Frontal cortex (tissue), 4 donors: Measurements from ENCODE around the gene DFFB. TPM values are rescaled to one million over a fixed set of nuclear protein-coding genes. Genes with fewer than 3 reads are reported as not detected.

Source experiments
- DNase-seq, 2 donors: peaks; one replicate each; pipeline ENCODE4 v3.0.0; 2012; ENCODE audit warnings: low spot score in 2 of 2
- FAIRE-seq: peaks from 2 replicates; lab custom pipeline; 2012; peaks lifted over from hg19 to GRCh38; lab: Jason Lieb, UNC
- total RNA-seq: library from RNA; depleted of rRNA; stranded (reverse); fragments of >200 nt; gene quantifications from one replicate; pipeline ENCODE4 v1.2.3, GENCODE V29; 2014
- donor health status: control.
- donor health status: control.
- donor health status: control.

Gene DFFB
- total RNA-seq, 1 donor from 2014 or later = 11.0 TPM

GRCh38 chr1:3865606-3866160 is 8.4 kb downstream of the DFFB start:
- DNase-seq = no peak

GRCh38 chr1:3868464-3869006 is 11.3 kb downstream of the DFFB start:
- no peak for DNase-seq
- no peak for FAIRE-seq

More at GRCh38 chr1:3865606-3866160, 8.4 kb downstream of the DFFB start:
- FAIRE-seq = no peak

GRCh38 chr1:3869751-3870301 is 12.6 kb downstream of the DFFB start:
- no peak for FAIRE-seq
- DNase-seq = no peak

DNA sequence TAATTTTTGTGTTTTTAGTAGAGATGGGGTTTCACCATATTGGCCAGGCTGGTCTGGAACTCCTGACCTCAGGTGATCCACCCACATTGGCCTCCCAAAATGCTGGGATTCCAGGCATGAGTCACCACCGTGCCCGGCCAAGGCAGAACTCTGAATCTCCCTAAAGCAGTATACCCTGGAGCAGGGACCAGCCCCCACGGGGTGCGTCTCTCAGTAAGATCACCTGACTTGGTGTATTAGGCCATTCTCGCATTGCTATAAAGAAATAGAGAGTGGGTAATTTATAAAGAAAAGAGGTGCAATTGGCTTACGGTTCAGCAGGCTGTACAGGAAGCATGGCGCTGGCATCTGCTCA is 14.2 kb downstream of the DFFB start:
- DNase-seq (no peak), FAIRE-seq (no peak)

- DNase-seq (no peak), FAIRE-seq (no peak)
Measured at GRCh38 chr1:3872546-3872945, 15.3 kb downstream of the DFFB start.

DNA sequence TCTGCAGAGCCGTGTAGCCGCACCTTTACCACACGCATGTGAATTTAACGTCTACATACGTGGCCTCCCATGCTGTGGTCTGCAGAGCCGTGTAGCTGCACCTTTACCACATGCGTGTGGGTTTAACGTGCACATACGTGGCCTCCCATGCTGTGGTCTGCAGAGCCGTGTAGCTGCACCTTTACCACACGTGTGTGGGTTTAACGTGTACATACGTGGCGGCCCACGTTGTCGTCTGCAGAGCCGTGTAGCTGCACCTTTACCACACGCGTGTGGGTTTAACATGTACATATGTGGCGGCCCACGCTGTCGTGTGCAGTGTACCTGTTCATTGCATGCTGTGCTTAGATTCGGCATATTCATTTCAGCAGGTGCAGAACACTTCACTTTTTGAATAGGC is 17.5 kb downstream of the DFFB start:
- no peak for FAIRE-seq
- no peak for DNase-seq

DNA sequence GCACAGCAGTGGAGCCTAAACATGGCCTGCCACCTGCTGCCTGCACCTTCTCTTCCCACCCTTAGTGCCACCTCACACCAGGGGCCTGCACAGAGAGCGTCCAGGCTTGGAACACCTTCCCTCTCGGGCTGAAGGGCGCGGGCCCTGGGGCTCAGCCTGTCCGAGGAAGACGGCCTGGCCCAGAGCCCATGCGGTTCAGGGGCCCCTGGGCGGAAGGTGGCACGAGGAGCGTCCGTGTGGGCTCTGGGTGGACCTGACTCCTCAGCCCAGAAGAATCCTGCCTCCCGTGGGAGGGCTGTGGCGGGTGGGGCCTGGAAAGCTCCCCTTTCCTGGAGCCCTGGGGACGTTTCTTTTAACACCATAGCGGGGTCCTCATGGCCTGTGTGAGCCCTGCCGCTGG is 19.4 kb downstream of the DFFB start:
- FAIRE-seq (no peak), DNase-seq (no peak)

DNA sequence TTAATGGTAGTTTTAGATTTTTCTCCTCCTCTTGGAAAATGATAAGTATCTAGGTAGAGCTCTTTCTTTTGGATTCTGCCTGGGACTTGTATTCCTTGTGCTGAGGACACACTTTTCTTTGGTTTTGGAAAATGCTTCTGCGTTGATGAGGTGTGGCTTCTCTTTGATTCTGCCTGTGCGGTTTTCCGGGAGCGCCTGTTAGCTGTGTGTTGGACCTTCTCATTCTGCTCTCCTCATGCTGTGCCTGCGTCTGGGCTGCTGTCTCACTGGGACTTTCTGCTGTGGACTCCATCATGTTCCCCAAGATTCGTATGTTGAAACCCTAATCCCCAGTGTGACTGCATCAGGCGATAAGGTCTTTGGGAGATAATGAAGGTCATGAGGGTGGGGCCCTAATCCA is 21.8 kb downstream of the DFFB start:
- DNase-seq (no peak), FAIRE-seq (no peak)

- no peak for DNase-seq
Measured at GRCh38 chr1:3879787-3880428, 22.6 kb downstream of the DFFB start.

DNA sequence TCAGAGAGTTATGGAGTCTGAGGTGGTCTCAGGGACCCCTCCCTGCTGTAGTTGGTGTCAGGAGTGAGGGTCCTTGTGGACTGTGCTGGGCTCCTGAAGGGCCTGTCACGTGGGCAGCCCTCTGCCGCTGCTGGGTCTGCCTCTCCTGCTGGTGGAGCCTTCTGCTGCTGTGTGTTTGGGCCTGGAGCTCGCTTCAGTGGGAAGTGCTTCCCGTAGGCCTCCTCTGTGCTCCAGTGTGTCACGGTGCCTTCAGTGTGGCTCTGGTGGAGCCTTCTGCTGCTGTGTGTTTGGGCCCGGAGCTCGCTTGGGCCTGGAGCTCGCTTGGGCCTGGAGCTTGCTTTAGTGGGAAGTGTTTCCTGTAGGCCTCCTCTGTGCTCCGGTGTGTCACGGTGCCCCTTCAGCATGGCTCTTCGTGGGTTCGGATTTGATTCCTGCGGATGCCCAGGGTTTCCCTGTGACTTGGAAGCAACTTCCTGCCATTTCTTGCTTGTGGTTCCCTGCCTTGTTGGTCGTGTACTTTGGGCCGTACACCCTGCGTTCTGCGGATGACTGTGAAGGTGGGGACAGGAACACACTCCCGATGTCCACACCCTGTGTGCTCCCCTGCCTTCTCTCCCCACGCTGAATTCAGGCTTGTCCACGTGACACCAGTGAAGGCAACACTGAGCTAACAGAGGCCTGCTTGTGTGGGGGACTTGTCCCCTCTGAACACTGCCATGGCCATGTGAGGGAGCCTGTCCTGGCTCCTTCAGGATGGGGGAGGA is 23.3 kb downstream of the DFFB start:
- DNase-seq = no peak
- no peak for FAIRE-seq

More at GRCh38 chr1:3879787-3880428, 22.6 kb downstream of the DFFB start:
- FAIRE-seq = no peak

- DNase-seq = no peak
- no peak for FAIRE-seq
Measured at GRCh38 chr1:3881193-3881480, 23.9 kb downstream of the DFFB start.

GRCh38 chr1:3883194-3883925 is 26.1 kb downstream of the DFFB start:
- FAIRE-seq (no peak), DNase-seq (no peak)

DNA sequence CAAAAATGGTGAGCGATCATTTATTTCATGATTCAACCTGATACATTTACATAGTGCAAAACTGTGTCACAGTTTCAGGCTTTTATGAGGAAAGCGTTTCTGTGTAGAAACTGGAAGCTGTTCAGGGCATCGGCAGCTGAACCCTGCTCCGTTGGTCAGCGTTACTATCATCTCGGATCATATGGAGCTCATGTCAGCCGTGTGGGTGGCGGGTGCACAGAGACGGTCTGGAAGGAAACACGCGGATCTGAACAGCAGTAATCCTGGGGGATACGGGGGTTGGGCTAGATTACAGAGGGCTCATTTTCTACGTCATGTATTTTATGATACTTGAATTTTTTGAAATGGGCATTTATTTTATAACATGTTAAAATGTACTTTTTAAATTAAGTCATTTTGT is 27.7 kb downstream of the DFFB start:
- DNase-seq = no peak
- FAIRE-seq = no peak

DNA sequence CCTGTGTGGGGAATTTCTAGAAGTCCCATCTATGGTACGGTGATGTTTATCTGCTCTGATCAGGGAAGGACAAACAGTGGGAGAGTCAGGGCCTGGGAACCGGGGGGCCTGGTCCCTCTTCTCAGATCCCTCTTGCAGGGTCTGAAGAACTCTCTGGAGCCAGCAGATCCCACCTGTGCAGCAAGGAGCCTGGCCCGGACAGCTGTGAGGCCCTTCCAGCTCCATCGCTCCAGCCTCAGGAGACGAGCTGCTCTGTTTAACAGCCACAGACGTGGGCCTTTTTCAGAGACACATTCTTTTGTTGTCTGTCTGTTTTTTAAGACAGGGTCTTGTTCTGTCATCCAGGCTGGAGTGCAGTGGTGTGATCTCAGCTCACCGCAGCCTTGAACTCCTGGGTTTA is 28.3 kb downstream of the DFFB start:
- no peak for DNase-seq

GRCh38 chr1:3886106-3886670 is 28.9 kb downstream of the DFFB start:
- no peak for FAIRE-seq
- no peak for DNase-seq

More for the DNA sequence above, 28.3 kb downstream of the DFFB start:
- no peak for FAIRE-seq

DNA sequence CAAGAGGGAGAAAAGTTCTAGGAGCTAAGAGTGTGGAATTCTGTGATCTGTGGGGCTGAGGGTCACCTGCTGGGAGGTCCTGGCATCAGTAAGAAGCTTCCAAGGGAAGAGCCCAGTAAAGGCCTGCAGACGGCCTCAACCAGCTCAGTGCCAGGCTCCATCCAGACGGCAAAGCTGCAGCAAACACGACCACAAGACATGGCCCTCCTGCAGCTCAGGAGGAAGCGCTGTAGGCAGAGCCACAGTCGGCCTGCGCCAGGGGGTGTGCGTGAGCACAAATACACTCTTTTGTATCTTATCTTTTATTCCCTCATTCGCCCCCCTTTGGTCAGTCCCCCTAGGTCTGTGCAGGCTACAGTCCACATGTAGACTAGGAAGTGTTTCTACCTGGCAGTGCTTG is 29.4 kb downstream of the DFFB start:
- DNase-seq (no peak), FAIRE-seq (no peak)

DNA sequence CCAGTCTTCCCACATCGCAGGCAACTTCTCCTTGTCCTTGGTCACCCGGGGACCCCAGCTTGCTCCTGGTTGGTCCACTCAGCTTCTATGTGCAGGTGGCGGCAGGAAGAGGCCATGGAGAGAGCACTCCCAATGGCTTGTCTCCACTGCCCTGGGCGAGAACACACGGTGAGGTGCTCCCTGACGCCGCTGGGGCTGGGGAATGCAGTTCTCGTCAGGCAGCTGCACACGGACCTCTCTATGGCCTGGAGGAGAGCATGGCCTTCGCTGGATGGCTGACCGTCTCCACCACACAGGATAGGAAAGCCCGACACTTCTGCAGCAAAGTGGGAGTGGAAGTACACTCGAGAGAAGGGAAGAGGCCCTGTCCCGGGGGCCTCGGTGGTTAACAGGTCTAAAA is 31.0 kb downstream of the DFFB start:
- FAIRE-seq = no peak
- no peak for DNase-seq

DNA sequence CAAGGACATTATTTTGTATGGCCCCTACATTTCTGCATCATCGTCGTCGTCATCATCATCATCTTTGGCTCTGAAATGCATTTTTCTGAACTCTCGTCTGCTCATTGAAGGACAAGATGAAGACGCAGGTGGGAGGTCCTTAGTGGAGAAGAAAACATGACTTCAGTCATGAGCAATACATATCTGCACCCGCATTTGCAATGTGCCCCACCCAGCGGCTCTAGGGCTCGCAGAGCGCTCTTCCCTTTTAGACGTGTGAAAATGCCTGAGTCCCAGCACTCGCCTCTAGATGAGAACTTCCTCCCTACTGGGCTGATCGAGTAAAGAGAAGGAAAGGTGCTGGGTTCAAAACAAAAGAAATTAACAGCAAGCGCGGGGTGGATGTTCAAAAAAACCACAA is 32.7 kb downstream of the DFFB start:
- FAIRE-seq = no peak
- DNase-seq = no peak

DNA sequence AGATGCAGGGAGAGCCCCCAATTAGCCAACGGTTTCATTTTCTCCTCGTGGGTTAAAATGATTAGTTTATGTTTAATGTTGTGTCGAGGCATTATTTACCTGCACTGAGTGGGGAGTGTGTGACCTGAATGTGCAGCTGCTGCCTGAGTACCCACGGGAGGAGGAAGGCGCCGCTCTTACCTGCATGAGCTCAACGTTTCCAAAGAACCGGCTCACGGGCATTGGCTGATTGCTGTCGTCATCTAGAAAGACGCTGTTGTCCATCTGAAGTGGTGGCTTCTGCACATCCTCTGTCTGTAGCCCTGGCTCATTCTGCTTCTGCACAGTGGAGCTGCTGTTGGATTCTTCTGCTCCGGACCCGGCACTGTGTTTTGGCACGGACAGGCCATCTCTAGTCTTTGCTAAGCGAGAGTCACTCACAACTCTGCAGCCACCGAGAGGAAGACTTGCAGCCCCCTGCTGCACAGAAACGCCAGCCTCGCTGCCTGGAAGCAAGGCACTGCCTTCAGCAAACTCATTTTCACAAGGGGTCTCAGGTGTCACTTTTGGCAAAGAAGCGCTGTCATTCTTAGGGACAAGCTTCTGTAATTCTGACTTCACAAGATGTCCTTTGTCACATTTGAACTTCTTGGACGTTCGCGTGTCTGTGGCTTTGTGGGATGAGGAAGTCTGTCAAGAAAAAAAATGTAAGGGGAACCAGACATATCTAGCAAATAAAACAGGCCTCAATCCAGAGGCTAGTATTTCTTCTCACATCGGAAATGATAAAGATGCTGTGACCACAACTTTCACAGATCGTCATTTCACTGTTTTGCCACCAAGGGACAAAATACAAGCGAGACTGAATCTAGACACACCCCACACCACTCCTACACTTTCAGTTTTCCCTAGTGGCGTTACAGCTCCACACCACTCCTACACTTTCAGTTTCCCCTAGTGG is 33.4 kb downstream of the DFFB start:
- no peak for DNase-seq
- no peak for FAIRE-seq
